Kidney epithelial cell (primary cell): Measurements from ENCODE around the gene PPARG. TPM values are rescaled to one million over a fixed set of nuclear protein-coding genes. Genes with fewer than 3 reads are reported as not detected.

Experiments
- DNase-seq: peaks from one replicate; pipeline ENCODE4 v3.0.0-alpha.2; 2010; ENCODE audit warnings: low read depth
- H3K27me3 ChIP-seq: 2 replicates; pipeline ENCODE4 v1.6.0; 2011; ENCODE audit warnings: low read length; ENCODE audit not compliant: control insufficient read depth, insufficient read depth
- H3K36me3 ChIP-seq: 2 replicates; pipeline ENCODE4 v1.5.1; 2011; ENCODE audit warnings: low read length; ENCODE audit not compliant: control insufficient read depth, insufficient read depth
- H3K4me3 ChIP-seq: 2 replicates; pipeline ENCODE4 v1.5.1; 2011; ENCODE audit warnings: low read depth, mild to moderate bottlenecking, control low read depth, low read length
- CTCF ChIP-seq: IDR thresholded peaks from 2 replicates; pipeline ENCODE4 v1.5.1; 2011; ENCODE audit warnings: mild to moderate bottlenecking, moderate library complexity, low read length, control low read depth, inconsistent platforms; ENCODE audit not compliant: insufficient read depth, poor library complexity, severe bottlenecking
- total RNA-seq: library from RNA; depleted of rRNA; stranded (reverse); fragments of >200 nt; gene quantifications from 2 replicates; pipeline ENCODE4 v1.2.3, GENCODE V29; 2015

The PPARG gene
- total RNA-seq = 14.7 and 16.3 TPM in 2 replicates

GRCh38 chr3:12288182-12289129, at the start of gene PPARG:
Gene PPARG (plus strand): TSS chr3:12289070. CDS start chr3:12379712, 90,642 bp downstream.
- Histone ChIP-seq H3K4me3 (peak within 1 kb of the TSS; percentile 95), H3K27me3 (no peaks in the 10 kb centered on the region), H3K36me3 (no peaks in the 10 kb centered on the region)
- no peak for DNase-seq
- TF ChIP-seq CTCF = no peak

GRCh38 chr3:12239301-12239700, 49.6 kb upstream of the PPARG start:
- Histone ChIP-seq H3K27me3 (no peaks in the 10 kb centered on the region), H3K4me3 (no peak overlapping the region), H3K36me3 (no peaks in the 10 kb centered on the region)
- TF ChIP-seq CTCF = no peak
- DNase-seq = no peak

- DNase-seq = no peak
- Histone ChIP-seq H3K4me3 (no peak overlapping the region), H3K36me3 (no peaks in the 10 kb centered on the region), H3K27me3 (no peaks in the 10 kb centered on the region)
- TF ChIP-seq CTCF = no peak
Measured at GRCh38 chr3:12242772-12243171, 46.1 kb upstream of the PPARG start.

- TF ChIP-seq CTCF = no peak
- no peak for DNase-seq
- no peaks in the 10 kb centered on the region for H3K36me3 ChIP-seq
- H3K4me3 ChIP-seq = no peak overlapping the region
- H3K27me3 ChIP-seq = no peaks in the 10 kb centered on the region
Measured at GRCh38 chr3:12246497-12247163, 42.2 kb upstream of the PPARG start.

- no peak for DNase-seq
- H3K4me3 ChIP-seq = no peak overlapping the region
- no peaks in the 10 kb centered on the region for H3K36me3 ChIP-seq
- TF ChIP-seq CTCF = no peak
- no peaks in the 10 kb centered on the region for H3K27me3 ChIP-seq
Measured at GRCh38 chr3:12247411-12247810, 41.5 kb upstream of the PPARG start.
